ENCODE data around the gene C2.

C2 gene

GRCh38 chr6:31927242-31927862 is at the start of gene C2:
C2 (plus strand) TSS chr6:31927717; CDS start chr6:31927753, 36 bp downstream.
- DNase-seq: no peak

DNA sequence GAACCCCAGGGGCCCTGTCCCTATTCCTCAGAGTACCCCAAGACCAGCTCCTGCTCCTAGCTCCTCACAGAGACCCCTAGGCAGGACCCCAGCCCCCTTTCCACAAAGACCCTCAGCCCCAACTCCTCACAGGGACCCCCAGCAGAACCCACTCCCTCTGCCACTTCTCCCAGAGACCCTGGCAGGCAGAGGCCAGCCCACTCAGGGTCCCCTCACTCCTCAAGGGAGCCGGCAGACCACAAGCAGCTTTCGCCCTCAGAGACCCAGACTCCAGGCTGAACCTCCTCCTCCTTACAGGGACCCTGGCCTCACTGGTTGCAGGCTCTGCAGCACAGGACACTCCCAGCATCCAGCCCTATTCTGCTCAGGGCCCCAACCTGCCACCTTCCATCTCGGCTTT is 49.3 kb upstream of the C2 start:
- no peak for DNase-seq

GRCh38 chr6:31878726-31879125 is 48.8 kb upstream of the C2 start, which contains the start of gene SLC44A4:
SLC44A4 (minus strand) TSS chr6:31878997; CDS start chr6:31878980, 17 bp downstream.
- no peak for DNase-seq

- DNase-seq: no peak
Observed at GRCh38 chr6:31879143-31879542, 48.4 kb upstream of the C2 start.

- no peak for DNase-seq
Observed at GRCh38 chr6:31879901-31880300, 47.6 kb upstream of the C2 start.

DNA sequence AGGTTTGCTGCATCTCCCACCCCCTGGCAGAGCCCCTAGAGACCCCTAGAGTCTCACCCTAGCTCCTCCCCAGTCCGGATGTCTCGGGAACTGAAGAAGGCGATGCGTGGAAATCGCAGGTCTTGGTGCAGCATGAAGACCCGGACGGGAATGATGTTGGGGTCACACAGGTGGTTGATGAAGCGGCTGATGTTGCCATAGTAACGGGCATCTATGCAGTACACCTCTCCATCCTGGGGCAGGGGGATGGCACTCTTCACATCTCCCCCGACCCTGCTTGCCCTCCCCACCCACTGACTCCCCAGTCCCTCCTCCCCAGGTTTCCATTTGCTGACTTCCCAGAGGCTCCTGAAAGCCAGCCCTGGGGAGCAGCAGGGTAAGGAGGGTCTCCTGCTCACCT is 46.9 kb upstream of the C2 start:
- no peak for DNase-seq

DNA sequence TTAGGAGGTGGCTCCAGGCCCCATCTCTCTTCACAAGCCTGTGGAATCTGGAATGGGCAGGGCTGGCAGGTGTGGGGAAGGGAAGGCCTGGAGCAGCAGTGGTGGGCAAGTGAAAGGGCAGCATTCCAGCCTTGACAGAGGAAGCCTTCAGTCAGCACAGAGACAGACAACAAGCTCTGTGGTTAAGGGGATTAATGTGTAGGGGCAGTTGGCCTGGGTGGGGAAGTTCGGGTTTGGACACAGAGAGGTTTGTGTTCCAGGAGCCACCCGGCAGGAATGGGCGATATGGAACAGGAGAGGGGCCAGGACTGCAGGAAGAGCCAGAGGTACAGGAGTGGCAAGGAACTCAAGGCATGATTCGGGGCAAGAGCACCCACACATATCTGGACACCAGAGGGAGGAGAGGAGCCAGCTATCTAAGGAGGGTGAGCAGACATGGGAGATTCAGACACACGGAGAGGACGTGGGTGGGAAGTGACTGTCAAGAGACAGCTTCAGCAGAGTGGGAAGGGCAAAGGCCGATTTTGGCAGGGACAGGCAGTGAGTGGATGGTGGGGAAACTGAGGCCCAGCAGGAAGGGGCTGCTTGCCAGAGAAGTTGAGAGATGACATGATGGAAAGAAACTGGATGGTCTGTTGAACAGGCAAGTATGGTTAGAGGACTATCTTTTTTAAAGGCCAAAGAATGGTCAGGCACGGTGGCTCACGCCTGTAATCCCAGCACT is 46.2 kb upstream of the C2 start:
- no peak for DNase-seq

DNA sequence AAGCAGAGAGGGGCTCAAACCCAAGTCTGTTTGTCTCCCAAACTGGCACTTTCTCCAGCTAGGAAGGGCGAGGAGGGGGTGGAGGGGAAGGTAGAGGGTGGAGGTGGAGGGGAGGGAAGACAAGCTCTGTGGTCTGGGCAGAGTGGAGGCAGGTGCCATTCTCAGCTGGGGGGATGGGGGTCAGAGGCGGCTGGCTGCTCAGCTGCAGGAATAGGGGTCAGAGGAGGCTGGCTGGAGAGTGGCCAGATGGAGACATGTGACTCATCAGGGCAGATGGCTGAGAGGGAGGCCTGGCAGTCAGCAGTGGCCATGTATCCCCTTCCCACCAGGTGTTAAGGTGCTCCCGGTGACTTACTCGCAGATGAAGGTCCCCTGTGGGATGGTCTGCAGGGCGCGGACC is 45.2 kb upstream of the C2 start:
- peak; percentile 20 for DNase-seq

GRCh38 chr6:31883676-31884075 is 43.8 kb upstream of the C2 start:
- no peak for DNase-seq

DNA sequence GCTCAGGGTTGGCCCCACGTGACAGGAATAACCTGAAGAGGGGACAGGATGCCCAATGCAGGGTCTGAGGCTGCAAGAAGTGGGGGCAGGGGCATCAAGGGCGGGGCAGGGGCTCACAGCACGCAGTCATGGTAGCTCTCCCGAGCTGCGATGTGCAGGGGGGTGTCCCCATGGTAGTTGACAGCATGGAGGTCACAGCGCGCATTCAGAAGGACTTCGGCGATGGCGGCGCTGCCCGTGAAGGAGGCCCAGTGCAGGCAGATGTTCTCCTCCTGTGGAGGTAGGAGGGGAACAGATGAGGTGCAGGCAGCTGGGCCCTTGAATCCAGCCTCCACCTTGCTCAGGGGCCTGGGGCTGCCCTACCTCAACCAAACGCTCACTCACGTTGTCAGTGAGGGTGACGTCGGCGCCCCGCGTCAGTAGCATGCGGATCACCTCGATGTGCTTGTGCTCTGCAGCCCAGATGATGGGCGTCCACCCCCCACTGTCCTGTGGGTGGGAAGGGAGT is 42.9 kb upstream of the C2 start:
- DNase-seq: no peak

GRCh38 chr6:31886541-31886991 is 41.0 kb upstream of the C2 start:
- DNase-seq: no peak

DNA sequence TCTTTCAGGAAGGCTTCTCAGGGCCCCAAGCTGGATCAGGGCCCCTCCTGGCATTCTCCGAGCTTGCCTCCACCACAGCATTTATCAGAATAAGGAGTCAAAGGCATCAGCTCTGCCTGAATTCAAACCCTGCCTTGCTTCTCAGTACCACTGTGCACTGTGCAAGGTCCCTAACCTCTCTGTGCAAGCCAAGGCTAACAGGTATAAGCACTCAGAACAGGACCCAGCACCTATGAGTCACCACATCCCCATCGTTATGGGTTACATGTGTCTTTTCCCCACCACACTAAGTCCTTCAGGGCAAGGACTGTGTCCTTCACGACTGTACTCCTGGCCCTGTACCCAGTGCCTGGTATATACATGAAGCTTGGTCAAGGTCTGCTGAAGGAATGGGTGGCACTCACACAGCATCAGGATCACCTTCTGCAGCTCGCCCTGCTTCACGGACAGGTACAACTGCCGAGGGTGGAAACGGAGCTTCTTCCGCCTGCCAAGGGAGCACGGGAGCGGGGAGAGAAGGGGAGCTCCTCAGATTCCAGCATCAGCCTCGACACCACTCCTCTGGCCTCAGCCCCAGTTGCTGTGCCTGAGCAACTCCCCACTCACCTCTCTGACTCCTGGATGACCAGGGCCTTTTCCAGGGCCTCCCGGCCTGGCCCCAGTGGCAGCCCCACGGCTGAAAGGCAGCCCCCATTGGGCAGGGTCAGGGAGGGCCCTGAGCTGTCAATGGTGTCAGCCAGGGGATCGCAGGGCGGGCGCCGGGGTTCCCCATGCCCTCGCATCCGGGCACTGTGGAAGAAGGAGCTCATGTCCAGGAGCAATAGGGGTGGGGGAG is 40.1 kb upstream of the C2 start:
- DNase-seq: no peak

DNA sequence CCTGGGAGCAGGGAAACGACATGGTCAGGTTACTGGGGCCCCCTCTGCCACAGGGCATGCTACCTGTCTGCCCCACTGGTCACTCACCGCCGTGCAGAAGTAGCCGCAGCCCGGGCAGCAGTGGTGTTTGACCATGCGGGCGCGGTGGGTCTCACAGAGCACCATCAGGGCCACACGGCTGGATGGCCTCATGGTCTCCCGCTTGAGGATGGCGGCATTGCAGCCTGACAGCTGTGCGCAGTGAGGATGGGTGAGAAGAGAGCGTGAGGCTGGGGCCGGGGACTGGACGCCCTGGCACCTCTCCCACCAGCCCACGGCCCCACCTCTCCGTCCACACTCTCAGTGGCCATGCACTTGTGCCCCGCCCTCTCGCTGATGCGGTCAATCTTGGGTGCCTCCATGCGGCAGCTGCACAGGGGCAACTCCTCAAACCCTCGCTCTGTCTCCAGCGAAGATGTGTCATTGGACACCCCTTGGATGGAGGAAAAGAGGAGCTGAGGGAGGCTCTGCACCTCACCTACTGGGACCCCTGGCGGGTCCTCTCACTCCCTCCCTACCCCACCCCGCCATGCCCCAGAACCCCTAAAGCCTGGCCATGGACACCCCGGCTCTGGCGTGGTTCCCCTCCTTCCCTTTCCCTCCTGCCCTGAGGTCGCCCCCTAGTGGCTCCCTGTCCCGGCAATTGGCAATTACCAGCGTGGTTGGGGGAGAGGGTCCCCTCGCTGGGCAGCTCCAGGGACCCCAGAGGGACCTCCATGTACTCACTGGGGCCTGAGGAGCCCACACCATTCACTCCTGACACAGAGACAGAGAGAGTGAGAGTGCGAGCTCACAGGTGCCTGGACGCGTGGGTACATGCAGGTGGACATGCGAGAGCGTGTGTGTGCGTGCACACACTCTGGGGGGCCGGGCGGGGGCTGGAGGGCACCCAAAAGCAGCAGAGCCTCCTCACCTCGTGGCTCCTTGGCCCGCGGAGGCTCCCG is 39.0 kb upstream of the C2 start:
- no peak for DNase-seq

- DNase-seq: no peak
Observed at GRCh38 chr6:31889331-31889972, 38.1 kb upstream of the C2 start.

- no peak for DNase-seq
Observed at GRCh38 chr6:31892821-31893220, 34.7 kb upstream of the C2 start.

- DNase-seq: no peak
Observed at GRCh38 chr6:31896493-31896855, 31.0 kb upstream of the C2 start.

DNA sequence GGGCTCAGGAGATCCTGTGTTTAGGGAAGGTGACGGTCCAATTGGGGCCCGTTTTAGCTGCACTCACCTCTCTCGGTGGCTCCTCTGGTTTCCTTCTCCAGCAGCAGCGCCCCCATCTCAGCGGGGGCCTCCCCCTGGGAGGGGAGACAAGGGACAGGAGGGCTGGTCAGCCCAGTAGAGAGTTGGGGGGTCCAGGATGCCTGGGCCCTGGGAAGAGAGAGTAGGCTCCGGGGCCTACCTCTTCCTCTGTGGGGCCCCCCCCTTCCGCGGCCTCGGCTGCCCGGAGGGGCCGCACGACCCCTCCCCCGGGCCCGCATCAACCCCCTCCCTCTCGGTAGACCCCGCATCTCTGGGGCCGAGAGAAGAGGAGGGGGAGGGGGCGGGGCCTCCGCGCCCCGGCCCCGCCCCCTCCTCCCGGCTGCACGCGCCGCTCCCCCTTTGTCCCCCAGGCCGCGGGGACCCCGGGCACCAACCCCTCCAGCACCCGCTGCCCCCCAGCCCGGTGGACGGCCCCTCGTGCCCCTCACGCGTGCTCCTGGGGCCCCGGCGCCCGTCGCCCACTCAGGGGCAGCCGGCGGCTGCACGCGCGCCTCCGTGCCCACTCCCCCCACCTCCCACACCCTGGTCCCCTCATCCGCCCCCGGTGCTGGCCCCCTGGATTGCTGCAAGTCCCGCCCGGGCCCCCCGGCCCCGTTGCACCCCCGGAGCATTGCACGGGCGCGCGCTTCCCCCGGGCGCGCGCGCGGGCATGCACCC is 30.5 kb upstream of the C2 start:
- no peak for DNase-seq

DNA sequence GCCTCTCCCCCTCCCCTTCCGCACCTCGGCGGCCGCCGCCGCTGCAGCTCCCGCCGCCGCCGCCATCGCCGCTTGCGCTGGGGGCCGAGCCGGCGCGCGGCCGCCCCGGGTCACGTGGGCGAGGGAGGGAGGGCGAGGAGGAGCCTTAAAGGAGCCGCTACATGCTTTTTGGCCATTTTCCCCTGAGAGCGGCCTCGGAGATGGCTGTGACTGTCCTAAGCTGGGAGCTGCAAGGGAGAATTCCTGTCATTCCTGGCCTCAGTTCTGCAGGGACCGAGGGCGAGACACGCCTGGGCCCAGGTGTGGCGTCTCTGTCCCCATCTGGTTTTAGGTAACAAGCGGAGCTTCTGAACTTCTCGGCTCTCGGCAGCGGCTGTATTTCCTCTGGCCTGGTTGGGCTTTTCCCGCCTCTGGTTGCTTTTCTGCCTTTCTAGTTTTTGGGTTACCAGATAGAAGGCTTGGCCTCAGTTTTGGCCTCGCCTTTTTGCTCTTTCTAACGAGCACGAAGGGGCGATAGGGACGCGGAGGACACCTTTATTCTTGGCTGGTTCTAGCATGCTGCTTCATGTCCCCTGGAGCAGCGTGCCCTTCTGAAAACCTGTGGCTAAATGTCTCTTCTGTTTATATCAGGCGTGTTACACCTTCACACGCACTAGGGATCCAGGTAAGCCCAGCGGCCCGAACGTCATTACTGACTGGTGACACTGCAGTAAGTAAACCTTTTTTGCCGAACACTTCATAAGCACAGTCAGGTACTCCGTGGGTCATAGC is 29.7 kb upstream of the C2 start, which contains the start of gene EHMT2:
EHMT2 (minus strand) TSS at position 87 of the 771 bp plus-strand sequence; CDS start at position 66, 21 bp downstream.
- peak; percentile 72 for DNase-seq

- DNase-seq: peak; percentile 21
Observed at GRCh38 chr6:31898383-31899011, 29.0 kb upstream of the C2 start.

DNA sequence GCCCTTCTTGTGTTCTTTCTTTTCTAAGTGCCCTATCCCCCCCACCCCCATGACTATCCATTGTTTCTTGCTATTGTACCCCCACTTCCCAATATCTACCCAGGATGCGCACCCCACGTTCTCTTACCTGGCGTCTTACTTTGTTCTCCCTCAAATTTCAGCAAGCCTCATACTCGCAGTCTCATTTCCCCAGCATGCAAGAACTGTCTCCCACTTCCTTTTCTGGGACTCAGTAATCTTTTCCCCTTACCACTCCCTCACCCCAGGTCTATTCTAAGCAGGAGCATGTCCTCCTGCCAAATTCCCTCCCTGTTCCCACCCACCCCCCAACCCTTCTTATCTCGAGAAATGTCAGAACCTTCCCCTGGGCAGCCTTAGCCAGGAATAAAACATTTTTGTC is 28.3 kb upstream of the C2 start:
- no peak for DNase-seq
